Heart left ventricle (tissue), 16 donors: ENCODE results near the gene ZIC1. TPM values are rescaled to one million over a fixed set of nuclear protein-coding genes. Genes with fewer than 3 reads are reported as not detected.
A peak's percentile ranks its signal among the peaks of the same experiment; 100 is the strongest.

ENCODE experiments used
- ATAC-seq, 4 donors: fragments of 200-7000 bp; cut with Tn5 transposase; one replicate each; pipeline ENCODE4 v1.9.1; 2020 to 2022; ENCODE audit warnings: moderate library complexity in 4 of 4, mild to moderate bottlenecking in 3 of 4, moderate number of reproducible peaks in 1 of 4
- DNase-seq, 5 donors: peaks; one replicate each; pipeline ENCODE4 v3.0.0-alpha.2; 2020
- H3K27ac ChIP-seq, 12 donors: fragments of 200-600 bp; sonication (generic) in 4 of 12; one replicate each; pipeline versions ENCODE4 v1.5.0 to v1.8.0; 2016 to 2022; ENCODE audit warnings: mild to moderate bottlenecking in 2 of 12
- H3K27me3 ChIP-seq, 9 donors: fragments of 200-600 bp; sonication (generic) in 2 of 9; one replicate each; pipeline versions ENCODE4 v1.5.1 to v1.8.0; 2016 to 2022; ENCODE audit warnings: mild to moderate bottlenecking in 3 of 9
- H3K36me3 ChIP-seq, 9 donors: fragments of 200-600 bp; sonication (generic) in 2 of 9; one replicate each; pipeline versions ENCODE4 v1.5.0 to v1.8.0; 2018 to 2022; ENCODE audit warnings: mild to moderate bottlenecking in 2 of 9
- H3K4me1 ChIP-seq, 12 donors: fragments of 200-600 bp; sonication (generic) in 4 of 12; one replicate each; pipeline versions ENCODE4 v1.5.0 to v1.8.0; 2016 to 2022; ENCODE audit warnings: mild to moderate bottlenecking in 3 of 12
- H3K4me3 ChIP-seq, 12 donors: fragments of 200-600 bp; sonication (generic) in 4 of 12; one replicate each; pipeline versions ENCODE4 v1.5.0 to v1.8.0; 2017 to 2022; ENCODE audit warnings: mild to moderate bottlenecking in 9 of 12, moderate library complexity in 4 of 12
- H3K9me3 ChIP-seq, 12 donors: fragments of 200-600 bp; sonication (generic) in 4 of 12; one replicate each; pipeline versions ENCODE4 v1.5.0 to v1.8.0; 2016 to 2022; ENCODE audit warnings: mild to moderate bottlenecking in 1 of 12
- CTCF ChIP-seq, 12 donors: fragments of 200-600 bp; sonication (generic) in 4 of 12; IDR thresholded peaks; one replicate each; pipeline versions ENCODE4 v1.5.0 to v1.8.0; 2018 to 2022; ENCODE audit warnings: antibody characterized with exemption in 12 of 12, mild to moderate bottlenecking in 5 of 12
- POLR2A ChIP-seq, 2 donors: fragments of 450-650 bp; IDR thresholded peaks; one replicate each; pipeline ENCODE4 v1.6.1; 2017; ENCODE audit warnings: antibody characterized with exemption in 2 of 2, mild to moderate bottlenecking in 2 of 2, moderate library complexity in 2 of 2
- WGBS, 4 donors: extraction: QIAGEN DNeasy Blood & Tissue Kit in 2 of 4; methylation state at CpG; one replicate each; pipeline versions ENCODE4 v1.1.5 to v1.1.7; 2013 to 2018; 5-methylcytosine and 5-hydroxymethylcytosine counted together
- intact Hi-C, 10 donors: fragments of 100-400 bp; cut with DNase I; formaldehyde crosslinking; loops; one replicate each; pipeline versions ENCODE4 v1.11.1 to v1.14.2; 2022
- polyA plus RNA-seq, 2 donors: library from polyadenylated mRNA; stranded (reverse); fragments of 200-250 nt; gene quantifications; one replicate each; pipeline ENCODE4 v1.2.3, GENCODE V29; 2013
- total RNA-seq, 9 donors: library from RNA; depleted of rRNA in 2 of 9; stranded (reverse); fragments of >200 nt in 2 of 9; fragmentation: NEBNext Ultra II Directional in 3 of 9; extraction: Animal tissue kit (Norgen Biotek cat#: 25700) in 3 of 9; gene quantifications; one replicate each; pipeline versions ENCODE4 v1.1.0 to v1.2.4, GENCODE V29; 2016 to 2023
- donor health status: ischemic (EF 13 %, LVEDD 7.1; RV severe dilation, severe dysfunction).
- donor health status: healthy with polysubstance abuse.
- donor health status: DM: no; HTN: yes; CAD: no.
- donor health status: DM: no; HTN: no; CAD: no.
- donor health status: ischemic (EF 25% LVEDD 6.9; RV normal size, moderate dysfunction).
- donor health status: ischemic (EF 25% LVEDD 5.7; RV mildly dilated, moderate dysfunction).
- donor health status: healthy.
- donor health status: DM: yes; HTN: yes; CAD: no.
- donor health status: ischemic (EF 35%, LVEDD 5.7; RV mildly dilated, moderate dysfunction).
- donor health status: nonischemic (EF 11% LVEDD 7.7; RV severe dilation, severe dysfunction).
- donor health status: DM: yes; HTN: yes; CAD: no.
- donor health status: PGD.
- donor health status: ischemic (EF 29% LVEDD 5.4; RV normal size, mild dysfunction).
- donor health status: nonischemic (EF 23%, LVEDD 6.1; RV moderate dilation, normal function).

ZIC1 gene
- total and polyA plus RNA-seq, 11 donors = 0.42 TPM; not detected in 10

GRCh38 chr3:147412917-147413685 is 3.9 kb downstream of the ZIC1 start:
- 4 to 9% (median 6%) methylated on average over 36 to 37 of the region's 37 CpGs for WGBS, 4 donors
- DNase-seq = no peak
- Histone ChIP-seq H3K27me3 (peaks cover 71 to 99% (median 94%) of the 10 kb centered on the region in 9 donors), H3K9me3 (peaks cover 0 to 7% (median 0%) of the 10 kb centered on the region in 12 donors), H3K27ac (no peak overlapping the region), H3K4me1 (peaks cover 0 to 48% (median 21%) of the 10 kb centered on the region in 12 donors), H3K36me3 (no peaks in the 10 kb centered on the region), H3K4me3 (peak overlapping the region in 6 of 12 donors; percentile 3 to 34 (median 28))
- no peak for ATAC-seq
- intact Hi-C loops = loop anchor here in 1 of 10 donors (10.0 kb wide), 1 partner anchor 48 kb away; no protein-coding TSS in a partner anchor
- no peak for TF ChIP-seq POLR2A (IDR thresholded peaks at IDR 0.05)

GRCh38 chr3:147413686-147414389 is 4.7 kb downstream of the ZIC1 start:
- H3K9me3 ChIP-seq = peaks cover 0 to 7% (median 0%) of the 10 kb centered on the region in 12 donors
- peaks cover 67 to 99% (median 91%) of the 10 kb centered on the region in 9 donors for H3K27me3 ChIP-seq
- H3K27ac ChIP-seq = no peak overlapping the region
- 5 to 8% (median 8%) methylated on average over 24 of the region's 24 CpGs for WGBS, 4 donors
- no peak for TF ChIP-seq POLR2A (IDR thresholded peaks at IDR 0.05)
- no peak for TF ChIP-seq CTCF (IDR thresholded peaks at IDR 0.05)
- H3K4me3 ChIP-seq = peak overlapping the region in 6 of 12 donors; percentile 3 to 34 (median 28)
- H3K36me3 ChIP-seq = no peaks in the 10 kb centered on the region
- no peak for ATAC-seq
- no peak for DNase-seq
- intact Hi-C loops = loop anchor here in 1 of 10 donors (10.0 kb wide), 1 partner anchor 49 kb away; no protein-coding TSS in a partner anchor
- H3K4me1 ChIP-seq = peaks cover 0 to 47% (median 20%) of the 10 kb centered on the region in 12 donors

- no peaks in the 10 kb centered on the region for H3K36me3 ChIP-seq
- no peak for TF ChIP-seq POLR2A (IDR thresholded peaks at IDR 0.05)
- no peak for TF ChIP-seq CTCF (IDR thresholded peaks at IDR 0.05)
- H3K4me1 ChIP-seq = peaks cover 4 to 47% (median 25%) of the 10 kb centered on the region in 12 donors
- no peak overlapping the region for H3K27ac ChIP-seq
- peaks cover 64 to 99% (median 91%) of the 10 kb centered on the region in 9 donors for H3K27me3 ChIP-seq
- intact Hi-C loops = loop anchor here in 1 of 10 donors (10.0 kb wide), 1 partner anchor 50 kb away; no protein-coding TSS in a partner anchor
- DNase-seq (no peak), ATAC-seq (no peak)
- no peak overlapping the region for H3K4me3 ChIP-seq
- H3K9me3 ChIP-seq = peaks cover 0 to 7% (median 0%) of the 10 kb centered on the region in 12 donors
- WGBS, 4 donors = 10 to 16% (median 14%) methylated on average over 18 of the region's 18 CpGs
Measured at GRCh38 chr3:147414390-147415138, 5.4 kb downstream of the ZIC1 start.

GRCh38 chr3:147415286-147415685 is 6.1 kb downstream of the ZIC1 start:
- no peak for TF ChIP-seq CTCF (IDR thresholded peaks at IDR 0.05)
- no peak for TF ChIP-seq POLR2A (IDR thresholded peaks at IDR 0.05)
- WGBS, 4 donors = 5 to 9% (median 8%) methylated on average over 6 of the region's 6 CpGs
- Histone ChIP-seq H3K27ac (no peak overlapping the region), H3K36me3 (no peaks in the 10 kb centered on the region), H3K4me1 (peaks cover 4 to 44% (median 24%) of the 10 kb centered on the region in 12 donors), H3K4me3 (no peak overlapping the region), H3K27me3 (peaks cover 64 to 99% (median 91%) of the 10 kb centered on the region in 9 donors), H3K9me3 (peaks cover 0 to 7% (median 0%) of the 10 kb centered on the region in 12 donors)
- intact Hi-C loops = loop anchor here in 1 of 10 donors (10.0 kb wide), 1 partner anchor 50 kb away; no protein-coding TSS in a partner anchor
- ATAC-seq (no peak), DNase-seq (no peak)
